ENCODE results near the gene CERK.
A peak's percentile ranks its signal among the peaks of the same experiment; 100 is the strongest.

Gene CERK

GRCh38 chr22:46758867-46759290, 20.8 kb upstream of the CERK start:
- H3K36me3 ChIP-seq (replicated peaks; ENCODE audit: insufficient read depth, low read length), result no peaks in the 10 kb centered on the region
- H3K9me3 ChIP-seq (replicated peaks; ENCODE audit: insufficient read depth, low read length), result no peaks in the 10 kb centered on the region
- no peak overlapping the region for H2AFZ ChIP-seq (ENCODE audit: low read length)
- DNase-seq, result peak; percentile 78
- TF ChIP-seq EZH2 (optimal IDR thresholded peaks at IDR 0.05; ENCODE audit: low read depth, low read length) (no peak), EZH2phosphoT487 (IDR thresholded peaks at IDR 0.05; ENCODE audit: low read length) (no peak), CTCF (IDR thresholded peaks at IDR 0.05; ENCODE audit: low read length) (peak; percentile 79)
- H3K9ac ChIP-seq (ENCODE audit: low read length), result no peak overlapping the region
- H3K27ac ChIP-seq (ENCODE audit: low read length), result no peak overlapping the region
- H3K27me3 ChIP-seq (replicated peaks; ENCODE audit: insufficient read depth, low read length), result no peaks in the 10 kb centered on the region
- H3F3A ChIP-seq (ENCODE audit: insufficient read depth, low read length), result no peaks in the 10 kb centered on the region; the same call in 1 of the 2 replicates
- H3K9me2 ChIP-seq (replicated peaks; ENCODE audit: insufficient read depth, low read length), result no peaks in the 10 kb centered on the region
- H3K4me2 ChIP-seq (ENCODE audit: low read depth, low read length), result no peak overlapping the region
- H3K79me2 ChIP-seq (ENCODE audit: low read length), result peaks cover 25% of the 10 kb centered on the region
- no peak overlapping the region for H3K4me3 ChIP-seq (ENCODE audit: low read length)
- H4K20me1 ChIP-seq (ENCODE audit: insufficient read depth, low read length), result no peaks in the 10 kb centered on the region
- H3K4me1 ChIP-seq (ENCODE audit: low read length), result peaks cover 7% of the 10 kb centered on the region

GRCh38 chr22:46758121-46758520, 20.1 kb upstream of the CERK start:
- Histone ChIP-seq H3K9me3 (replicated peaks; ENCODE audit: insufficient read depth, low read length) (no peaks in the 10 kb centered on the region), H3K79me2 (ENCODE audit: low read length) (peaks cover 17% of the 10 kb centered on the region), H3K9me2 (replicated peaks; ENCODE audit: insufficient read depth, low read length) (no peaks in the 10 kb centered on the region), H3F3A (ENCODE audit: insufficient read depth, low read length) (no peaks in the 10 kb centered on the region; the same call in 1 of the 2 replicates), H2AFZ (ENCODE audit: low read length) (no peak overlapping the region), H3K36me3 (replicated peaks; ENCODE audit: insufficient read depth, low read length) (no peaks in the 10 kb centered on the region), H3K9ac (ENCODE audit: low read length) (no peak overlapping the region), H3K27ac (ENCODE audit: low read length) (no peak overlapping the region), H3K4me3 (ENCODE audit: low read length) (no peak overlapping the region), H3K4me1 (ENCODE audit: low read length) (peaks cover 9% of the 10 kb centered on the region), H3K4me2 (ENCODE audit: low read depth, low read length) (no peak overlapping the region), H3K27me3 (replicated peaks; ENCODE audit: insufficient read depth, low read length) (no peaks in the 10 kb centered on the region), H4K20me1 (ENCODE audit: insufficient read depth, low read length) (no peaks in the 10 kb centered on the region)
- TF ChIP-seq CTCF (IDR thresholded peaks at IDR 0.05; ENCODE audit: low read length) (no peak), EZH2 (optimal IDR thresholded peaks at IDR 0.05; ENCODE audit: low read depth, low read length) (no peak), EZH2phosphoT487 (IDR thresholded peaks at IDR 0.05; ENCODE audit: low read length) (no peak)
- DNase-seq, result no peak

GRCh38 chr22:46757104-46757503, 19.1 kb upstream of the CERK start:
- Histone ChIP-seq H3K4me3 (ENCODE audit: low read length) (no peak overlapping the region), H3K4me2 (ENCODE audit: low read depth, low read length) (no peak overlapping the region), H3K9me3 (replicated peaks; ENCODE audit: insufficient read depth, low read length) (no peaks in the 10 kb centered on the region), H3K9me2 (replicated peaks; ENCODE audit: insufficient read depth, low read length) (no peaks in the 10 kb centered on the region), H3K79me2 (ENCODE audit: low read length) (peaks cover 9% of the 10 kb centered on the region), H3K36me3 (replicated peaks; ENCODE audit: insufficient read depth, low read length) (no peaks in the 10 kb centered on the region), H3K4me1 (ENCODE audit: low read length) (peaks cover 9% of the 10 kb centered on the region), H4K20me1 (ENCODE audit: insufficient read depth, low read length) (no peaks in the 10 kb centered on the region), H3F3A (ENCODE audit: insufficient read depth, low read length) (no peaks in the 10 kb centered on the region; the same call in 1 of the 2 replicates), H3K9ac (ENCODE audit: low read length) (no peak overlapping the region), H3K27ac (ENCODE audit: low read length) (no peak overlapping the region), H2AFZ (ENCODE audit: low read length) (no peak overlapping the region), H3K27me3 (replicated peaks; ENCODE audit: insufficient read depth, low read length) (no peaks in the 10 kb centered on the region)
- no peak for DNase-seq
- no peak for TF ChIP-seq EZH2phosphoT487 (IDR thresholded peaks at IDR 0.05; ENCODE audit: low read length)

- no peaks in the 10 kb centered on the region for H3K79me2 ChIP-seq (ENCODE audit: low read length)
- H4K20me1 ChIP-seq (ENCODE audit: insufficient read depth, low read length), result no peaks in the 10 kb centered on the region
- no peak overlapping the region for H3K9ac ChIP-seq (ENCODE audit: low read length)
- H3K4me2 ChIP-seq (ENCODE audit: low read depth, low read length), result no peak overlapping the region
- H3F3A ChIP-seq (ENCODE audit: insufficient read depth, low read length), result no peaks in the 10 kb centered on the region; the same call in 1 of the 2 replicates
- no peak overlapping the region for H2AFZ ChIP-seq (ENCODE audit: low read length)
- H3K4me3 ChIP-seq (ENCODE audit: low read length), result no peak overlapping the region
- H3K27me3 ChIP-seq (replicated peaks; ENCODE audit: insufficient read depth, low read length), result no peaks in the 10 kb centered on the region
- no peak overlapping the region for H3K27ac ChIP-seq (ENCODE audit: low read length)
- no peaks in the 10 kb centered on the region for H3K36me3 ChIP-seq (replicated peaks; ENCODE audit: insufficient read depth, low read length)
- TF ChIP-seq CTCF (IDR thresholded peaks at IDR 0.05; ENCODE audit: low read length), result no peak
- TF ChIP-seq EZH2 (optimal IDR thresholded peaks at IDR 0.05; ENCODE audit: low read depth, low read length), result no peak
- TF ChIP-seq EZH2phosphoT487 (IDR thresholded peaks at IDR 0.05; ENCODE audit: low read length), result no peak
- H3K4me1 ChIP-seq (ENCODE audit: low read length), result peaks cover 9% of the 10 kb centered on the region
- H3K9me3 ChIP-seq (replicated peaks; ENCODE audit: insufficient read depth, low read length), result no peaks in the 10 kb centered on the region
- no peak for DNase-seq
- H3K9me2 ChIP-seq (replicated peaks; ENCODE audit: insufficient read depth, low read length), result no peaks in the 10 kb centered on the region
These were observed 18.0 kb upstream of the CERK start for GRCh38 chr22:46756097-46756496.
